GM10847 (cell line): ENCODE results near the gene AVP.

ENCODE experiments used
- POLR2A ChIP-seq: IDR thresholded peaks from 2 replicates; pipeline ENCODE4 v1.6.1; 2011; ENCODE audit not compliant: insufficient read length; ENCODE audit errors: extremely low read depth

AVP gene

DNA sequence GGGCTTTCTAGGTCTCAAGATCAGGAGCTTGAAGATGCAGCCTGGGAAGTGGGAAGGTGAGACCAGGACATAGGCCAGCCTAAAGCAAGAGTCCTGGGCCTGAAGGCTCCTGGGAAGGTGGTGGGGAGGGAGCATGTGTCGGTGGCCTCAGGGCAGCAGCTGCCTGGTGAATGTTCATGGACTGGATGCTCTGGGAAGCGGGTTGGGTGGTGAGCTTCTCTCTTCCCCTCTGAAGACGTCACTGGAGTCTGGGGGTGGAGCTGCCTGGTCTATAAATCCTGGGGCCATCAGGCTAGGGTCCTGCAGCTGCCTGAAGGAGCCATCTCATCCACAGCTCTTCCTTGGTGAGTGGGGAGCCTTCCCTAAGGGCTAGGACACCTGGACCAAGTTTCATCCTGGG is 41.2 kb downstream of the AVP start, which contains the start of gene GNRH2:
GNRH2 (plus strand) TSS at position 301 of the 400 bp plus-strand sequence. CDS start 793 bp downstream, outside the sequence.
- TF ChIP-seq POLR2A: no peak

GRCh38 chr20:3042625-3043024 is 41.9 kb downstream of the AVP start:
- no peak for TF ChIP-seq POLR2A

DNA sequence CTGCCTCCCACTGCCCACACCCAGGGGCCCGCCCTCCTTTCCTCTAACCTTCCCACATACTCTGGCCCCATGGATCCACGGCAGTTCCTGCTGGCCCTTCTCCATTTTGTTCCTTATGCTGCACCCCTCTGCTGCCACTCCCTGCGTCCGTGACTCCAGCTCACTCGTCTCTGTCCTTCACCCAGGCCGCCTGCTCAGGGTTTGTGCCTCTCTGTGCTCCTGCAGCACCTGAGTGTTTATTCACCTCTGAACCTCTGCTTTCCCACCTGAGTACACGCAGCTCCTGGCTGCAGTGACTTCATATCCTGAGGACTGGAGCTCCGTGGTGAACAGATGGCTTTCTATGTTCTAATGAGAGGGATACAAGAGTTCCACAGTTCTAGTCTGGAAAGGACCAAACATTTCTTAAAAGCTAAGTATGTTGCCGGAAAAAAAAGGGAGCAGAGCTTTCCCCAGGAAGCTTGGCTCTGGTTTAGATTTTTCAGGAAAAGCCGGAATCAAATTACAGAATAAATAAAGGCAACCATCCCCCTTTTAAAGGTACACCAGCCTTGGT is 42.6 kb downstream of the AVP start:
- TF ChIP-seq POLR2A: no peak

- TF ChIP-seq POLR2A: no peak
Observed at GRCh38 chr20:3040086-3040485, 44.4 kb downstream of the AVP start.

DNA sequence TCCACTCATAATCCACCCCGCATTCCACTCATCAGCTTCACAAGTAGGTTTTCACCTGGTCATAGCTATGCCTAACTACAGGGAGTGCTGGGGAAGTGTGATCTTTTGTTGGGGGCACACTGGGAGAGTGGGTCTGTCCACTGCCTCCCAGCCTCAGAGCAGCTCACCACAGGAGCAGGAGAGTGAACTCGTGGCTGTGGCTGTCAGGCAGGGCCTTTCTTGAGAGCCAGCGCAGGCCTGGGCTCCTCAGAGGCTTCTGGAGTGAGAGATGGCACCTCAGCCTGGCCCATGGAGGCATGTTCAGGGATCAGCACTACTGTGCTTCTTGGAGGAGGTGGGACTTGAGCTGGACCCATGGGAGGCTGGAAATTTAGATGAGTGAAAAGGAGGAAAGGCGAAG is 45.1 kb downstream of the AVP start:
- no peak for TF ChIP-seq POLR2A

GRCh38 chr20:3038454-3038853 is 46.1 kb downstream of the AVP start:
- TF ChIP-seq POLR2A: no peak

- TF ChIP-seq POLR2A: no peak
Observed at GRCh38 chr20:3037654-3038053, 46.9 kb downstream of the AVP start.

DNA sequence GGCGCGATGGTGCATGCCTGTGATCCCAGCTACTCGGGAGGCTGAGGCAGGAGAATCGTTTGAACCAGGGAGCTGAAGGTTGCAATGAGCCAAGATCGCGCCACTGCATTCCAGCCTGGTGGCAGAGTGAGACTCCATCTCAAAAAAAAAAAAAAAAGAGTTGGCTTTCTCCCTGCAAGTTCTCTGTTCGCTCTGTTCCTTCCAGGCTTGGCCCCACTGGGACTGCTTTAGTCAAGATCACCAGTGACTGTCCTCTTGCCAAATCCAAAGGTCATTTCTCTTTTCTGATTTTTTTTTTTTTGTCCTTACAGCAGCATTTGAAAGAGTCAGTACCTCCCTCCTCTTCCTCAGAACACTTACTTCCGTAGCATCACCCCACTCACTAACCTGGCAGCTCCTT is 51.9 kb downstream of the AVP start:
- TF ChIP-seq POLR2A: no peak
